Activated CD4-positive, alpha-beta T cell treated with anti-CD3 and anti-CD28 coated beads, Interleukin-2, Interleukin-6, amounts not matched to agents 100 ng/mL and 50 ng/mL, durations not matched to agents 16 hours and 8 hours (primary cell): ENCODE results near the gene FOXO1.

Experiments
- DNase-seq: peaks from one replicate; pipeline ENCODE4 v3.0.0-alpha.2; 2020

Gene FOXO1

GRCh38 chr13:40635315-40635995, 31.0 kb downstream of the FOXO1 start:
- DNase-seq, result no peak

GRCh38 chr13:40632915-40633314, 33.5 kb downstream of the FOXO1 start:
- no peak for DNase-seq

- no peak for DNase-seq
Observed at GRCh38 chr13:40631605-40632004, 34.8 kb downstream of the FOXO1 start.

GRCh38 chr13:40629678-40630384, 36.6 kb downstream of the FOXO1 start:
- DNase-seq, result peak; percentile 29

- DNase-seq, result no peak
Observed at GRCh38 chr13:40626977-40627376, 39.5 kb downstream of the FOXO1 start.

- no peak for DNase-seq
Observed at GRCh38 chr13:40626561-40626960, 39.9 kb downstream of the FOXO1 start.

- no peak for DNase-seq
Observed at GRCh38 chr13:40624986-40625385, 41.5 kb downstream of the FOXO1 start.

- peak; percentile 36 for DNase-seq
Observed at GRCh38 chr13:40624383-40624782, 42.1 kb downstream of the FOXO1 start.

GRCh38 chr13:40622761-40623160, 43.7 kb downstream of the FOXO1 start:
- no peak for DNase-seq

GRCh38 chr13:40622246-40622645, 44.2 kb downstream of the FOXO1 start:
- DNase-seq, result no peak

- no peak for DNase-seq
Observed at GRCh38 chr13:40619479-40619814, 47.0 kb downstream of the FOXO1 start.

- DNase-seq, result no peak
Observed at GRCh38 chr13:40618581-40619478, 47.6 kb downstream of the FOXO1 start.

GRCh38 chr13:40617801-40618356, 48.6 kb downstream of the FOXO1 start:
- DNase-seq, result no peak

GRCh38 chr13:40615619-40616018, 50.8 kb downstream of the FOXO1 start:
- no peak for DNase-seq

GRCh38 chr13:40613914-40614313, 52.5 kb downstream of the FOXO1 start:
- no peak for DNase-seq

- DNase-seq, result peak; percentile 73
Observed at GRCh38 chr13:40613192-40613818, 53.1 kb downstream of the FOXO1 start.

- DNase-seq, result no peak
Observed at GRCh38 chr13:40612041-40612440, 54.4 kb downstream of the FOXO1 start.

GRCh38 chr13:40611635-40612034, 54.8 kb downstream of the FOXO1 start:
- DNase-seq, result no peak

GRCh38 chr13:40611004-40611403, 55.4 kb downstream of the FOXO1 start:
- DNase-seq, result no peak

GRCh38 chr13:40609972-40610726, 56.3 kb downstream of the FOXO1 start:
- DNase-seq, result no peak

GRCh38 chr13:40608308-40608707, 58.1 kb downstream of the FOXO1 start:
- DNase-seq, result no peak

GRCh38 chr13:40605573-40605972, 60.9 kb downstream of the FOXO1 start:
- DNase-seq, result no peak
